Neural cell (in vitro differentiated cells): ENCODE measurements around the gene FGD3. TPM values are rescaled to one million over a fixed set of nuclear protein-coding genes. Genes with fewer than 3 reads are reported as not detected.

Experiments used
- H2AFZ ChIP-seq: fragments of 200-600, 300-800 bp; sonication (generic), shearing (Covaris generic); 2 replicates; pipeline ENCODE4 v1.6.0; 2014; ENCODE audit warnings: low read depth, mild to moderate bottlenecking, antibody characterized with exemption, low read length, moderate library complexity
- H3F3A ChIP-seq: fragments of 200-600 bp; shearing (Covaris generic); 2 replicates; pipeline ENCODE4 v1.6.1; 2016; ENCODE audit warnings: mild to moderate bottlenecking, moderate library complexity, mixed read lengths, antibody characterized with exemption, low read length; ENCODE audit not compliant: insufficient read depth, poor library complexity, severe bottlenecking
- H3K27ac ChIP-seq: fragments of 200-600, 300-800 bp; sonication (generic), shearing (Covaris generic); 2 replicates; pipeline ENCODE4 v1.5.1; 2014; ENCODE audit warnings: mild to moderate bottlenecking, low read length, moderate library complexity
- H3K27me3 ChIP-seq: fragments of 300-800, 200-600 bp; sonication (generic), shearing (Covaris generic); 2 replicates; pipeline ENCODE4 v1.6.0; 2014; ENCODE audit warnings: mild to moderate bottlenecking, low read depth, low read length, moderate library complexity; ENCODE audit not compliant: insufficient read depth
- H3K36me3 ChIP-seq: fragments of 300-800, 200-600 bp; sonication (generic), shearing (Covaris generic); 2 replicates; pipeline ENCODE4 v1.5.1; 2014; ENCODE audit warnings: mild to moderate bottlenecking, antibody characterized with exemption, low read length, moderate library complexity; ENCODE audit not compliant: insufficient read depth
- H3K4me2 ChIP-seq: fragments of 300-800, 200-600 bp; sonication (generic), shearing (Covaris generic); 2 replicates; pipeline ENCODE4 v1.6.0; 2014; ENCODE audit warnings: mild to moderate bottlenecking, low read length
- H3K4me3 ChIP-seq: fragments of 300-800, 200-600 bp; sonication (generic), shearing (Covaris generic); 2 replicates; pipeline ENCODE4 v1.5.1; 2014; ENCODE audit warnings: mild to moderate bottlenecking, low read length, moderate library complexity
- H3K79me2 ChIP-seq: fragments of 200-600 bp; shearing (Covaris generic); replicated peaks from 2 replicates; pipeline ENCODE4 v1.6.0; 2014; ENCODE audit warnings: mild to moderate bottlenecking, low read length, moderate library complexity; ENCODE audit not compliant: insufficient read depth
- H3K9ac ChIP-seq: fragments of 300-800, 200-600 bp; sonication (generic), shearing (Covaris generic); 2 replicates; pipeline ENCODE4 v1.6.1; 2016; ENCODE audit warnings: mild to moderate bottlenecking, low read length, mixed read lengths
- H3K9me2 ChIP-seq: fragments of 200-600 bp; shearing (Covaris generic); 2 replicates; pipeline ENCODE4 v1.6.1; 2016; ENCODE audit warnings: mild to moderate bottlenecking, low read length, mixed read lengths; ENCODE audit not compliant: insufficient read depth
- H3K9me3 ChIP-seq: fragments of 200-600, 300-800 bp; sonication (generic), shearing (Covaris generic); 2 replicates; pipeline ENCODE4 v1.6.1; 2016; ENCODE audit warnings: mild to moderate bottlenecking, mixed run types, low read length, moderate library complexity, mixed read lengths
- H4K20me1 ChIP-seq: fragments of 200-600 bp; shearing (Covaris generic); 2 replicates; pipeline ENCODE4 v1.6.1; 2016; ENCODE audit warnings: mild to moderate bottlenecking, mixed run types; ENCODE audit not compliant: insufficient read depth
- EP300 ChIP-seq: fragments of 450-650 bp; conservative IDR thresholded peaks from 2 replicates; pipeline ENCODE4 v1.6.1; 2014; ENCODE audit warnings: antibody characterized with exemption, mild to moderate bottlenecking, moderate library complexity; ENCODE audit not compliant: poor library complexity, severe bottlenecking
- EZH2 ChIP-seq: fragments of 200-600, 300-800 bp; shearing (Covaris generic), sonication (generic); IDR thresholded peaks from 2 replicates; pipeline ENCODE4 v1.6.1; 2014; ENCODE audit warnings: antibody characterized with exemption, low read length, borderline replicate concordance, mild to moderate bottlenecking; ENCODE audit not compliant: insufficient read depth, poor library complexity, severe bottlenecking
- MXI1 ChIP-seq: fragments of 450-650 bp; conservative IDR thresholded peaks from 2 replicates; pipeline ENCODE4 v1.6.1; 2014; ENCODE audit warnings: antibody characterized with exemption, mild to moderate bottlenecking; ENCODE audit not compliant: poor library complexity, severe bottlenecking
- POLR2AphosphoS5 ChIP-seq: IDR thresholded peaks from 2 replicates; pipeline ENCODE4 v1.6.1; 2012
- RAD21 ChIP-seq: fragments of 450-650 bp; conservative IDR thresholded peaks from 2 replicates; pipeline ENCODE4 v1.6.1; 2014; ENCODE audit warnings: antibody characterized with exemption, mild to moderate bottlenecking, moderate library complexity
- SMC3 ChIP-seq: fragments of 450-650 bp; conservative IDR thresholded peaks from 2 replicates; pipeline ENCODE4 v1.6.1; 2014; ENCODE audit warnings: antibody characterized with exemption, mild to moderate bottlenecking, moderate library complexity; ENCODE audit not compliant: poor library complexity
- TAF1 ChIP-seq: IDR thresholded peaks from 2 replicates; pipeline ENCODE4 v1.6.1; 2012; ENCODE audit warnings: low read depth
- polyA plus RNA-seq: library from polyadenylated mRNA; depleted of rRNA; stranded (reverse); fragments of >200 nt; gene quantifications from 2 replicates; pipeline ENCODE4 v1.2.3, GENCODE V29; 2014
- TF ChIP-seq, protein P1 (sequence below): fragments of 450-650 bp; IDR thresholded peaks from 2 replicates; pipeline ENCODE4 v1.5.1; 2014; ENCODE audit warnings: antibody characterized with exemption, mild to moderate bottlenecking, moderate library complexity; ENCODE audit not compliant: poor library complexity, severe bottlenecking
- TF ChIP-seq, protein P2 (sequence below): IDR thresholded peaks from 2 replicates; pipeline ENCODE4 v1.6.1; 2012; ENCODE audit warnings: borderline replicate concordance

The FGD3 gene
- polyA plus RNA-seq, 1 donor from 2014 or later = 8.3 TPM

DNA sequence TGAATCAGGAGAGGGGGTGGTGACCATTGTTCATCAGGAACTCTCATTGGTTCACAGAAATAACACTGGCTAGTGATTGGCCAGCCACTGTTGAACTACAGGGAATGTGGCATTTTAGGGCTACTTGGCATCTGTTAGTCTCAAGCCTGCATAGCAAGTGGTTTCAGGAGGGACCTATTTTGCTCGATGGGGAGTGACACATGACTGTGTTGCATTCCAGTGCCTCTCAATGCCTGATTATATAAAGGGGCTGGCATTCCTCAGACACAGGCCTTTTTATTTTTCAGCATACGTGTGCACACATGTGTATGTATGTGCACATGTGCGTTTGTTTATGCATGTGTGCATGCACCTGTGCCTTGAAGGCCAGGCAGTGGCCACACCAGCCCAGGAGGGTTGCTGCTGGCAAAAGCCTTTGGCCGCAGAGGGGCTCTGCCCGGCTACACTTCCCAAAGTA is 23.2 kb downstream of the FGD3 start:
- Histone ChIP-seq H3K9me3 (no peaks in the 10 kb centered on the region), H3F3A (no peaks in the 10 kb centered on the region), H3K9me2 (no peaks in the 10 kb centered on the region), H3K4me2 (no peak overlapping the region), H3K27me3 (no peaks in the 10 kb centered on the region), H3K79me2 (no peaks in the 10 kb centered on the region), H4K20me1 (no peaks in the 10 kb centered on the region), H3K36me3 (no peaks in the 10 kb centered on the region), H3K4me3 (no peak overlapping the region), H3K9ac (no peak overlapping the region), H3K27ac (no peak overlapping the region), H2AFZ (no peak overlapping the region)
- TF ChIP-seq POLR2AphosphoS5 (no peak), SMC3 (no peak), EP300 (no peak), RAD21 (no peak)
- TF ChIP-seq, protein P1, sequence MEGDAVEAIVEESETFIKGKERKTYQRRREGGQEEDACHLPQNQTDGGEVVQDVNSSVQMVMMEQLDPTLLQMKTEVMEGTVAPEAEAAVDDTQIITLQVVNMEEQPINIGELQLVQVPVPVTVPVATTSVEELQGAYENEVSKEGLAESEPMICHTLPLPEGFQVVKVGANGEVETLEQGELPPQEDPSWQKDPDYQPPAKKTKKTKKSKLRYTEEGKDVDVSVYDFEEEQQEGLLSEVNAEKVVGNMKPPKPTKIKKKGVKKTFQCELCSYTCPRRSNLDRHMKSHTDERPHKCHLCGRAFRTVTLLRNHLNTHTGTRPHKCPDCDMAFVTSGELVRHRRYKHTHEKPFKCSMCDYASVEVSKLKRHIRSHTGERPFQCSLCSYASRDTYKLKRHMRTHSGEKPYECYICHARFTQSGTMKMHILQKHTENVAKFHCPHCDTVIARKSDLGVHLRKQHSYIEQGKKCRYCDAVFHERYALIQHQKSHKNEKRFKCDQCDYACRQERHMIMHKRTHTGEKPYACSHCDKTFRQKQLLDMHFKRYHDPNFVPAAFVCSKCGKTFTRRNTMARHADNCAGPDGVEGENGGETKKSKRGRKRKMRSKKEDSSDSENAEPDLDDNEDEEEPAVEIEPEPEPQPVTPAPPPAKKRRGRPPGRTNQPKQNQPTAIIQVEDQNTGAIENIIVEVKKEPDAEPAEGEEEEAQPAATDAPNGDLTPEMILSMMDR = no peak

DNA sequence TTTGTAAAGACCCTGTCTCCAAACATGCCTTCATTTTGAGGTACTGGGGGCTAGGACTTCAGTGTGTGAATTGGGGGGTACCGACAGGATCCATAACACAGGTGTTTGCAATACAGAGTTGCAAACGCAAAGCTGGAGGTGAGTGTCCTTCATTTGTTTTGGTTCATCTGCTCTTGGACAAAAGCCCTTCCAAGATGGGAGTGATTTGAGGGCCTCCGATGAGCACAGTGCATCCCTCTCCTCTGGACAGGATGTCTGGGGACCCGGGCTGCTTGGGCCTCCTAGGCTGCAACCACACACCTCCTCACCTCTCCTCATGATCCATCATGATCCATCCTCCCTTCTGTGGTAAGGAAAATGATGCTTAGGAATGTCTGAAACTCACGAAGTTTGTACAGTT is 23.8 kb downstream of the FGD3 start:
- Histone ChIP-seq H2AFZ (no peak overlapping the region), H3F3A (no peaks in the 10 kb centered on the region), H3K36me3 (no peaks in the 10 kb centered on the region), H3K4me3 (no peak overlapping the region), H3K9me3 (no peaks in the 10 kb centered on the region), H3K79me2 (no peaks in the 10 kb centered on the region), H4K20me1 (no peaks in the 10 kb centered on the region), H3K4me2 (no peak overlapping the region), H3K27ac (no peak overlapping the region), H3K9me2 (no peaks in the 10 kb centered on the region), H3K9ac (no peak overlapping the region), H3K27me3 (no peaks in the 10 kb centered on the region)
- TF ChIP-seq, protein P1 = no peak
- no peak for TF ChIP-seq RAD21
- TF ChIP-seq POLR2AphosphoS5 = no peak
- TF ChIP-seq MXI1 = no peak
- TF ChIP-seq, protein P2, sequence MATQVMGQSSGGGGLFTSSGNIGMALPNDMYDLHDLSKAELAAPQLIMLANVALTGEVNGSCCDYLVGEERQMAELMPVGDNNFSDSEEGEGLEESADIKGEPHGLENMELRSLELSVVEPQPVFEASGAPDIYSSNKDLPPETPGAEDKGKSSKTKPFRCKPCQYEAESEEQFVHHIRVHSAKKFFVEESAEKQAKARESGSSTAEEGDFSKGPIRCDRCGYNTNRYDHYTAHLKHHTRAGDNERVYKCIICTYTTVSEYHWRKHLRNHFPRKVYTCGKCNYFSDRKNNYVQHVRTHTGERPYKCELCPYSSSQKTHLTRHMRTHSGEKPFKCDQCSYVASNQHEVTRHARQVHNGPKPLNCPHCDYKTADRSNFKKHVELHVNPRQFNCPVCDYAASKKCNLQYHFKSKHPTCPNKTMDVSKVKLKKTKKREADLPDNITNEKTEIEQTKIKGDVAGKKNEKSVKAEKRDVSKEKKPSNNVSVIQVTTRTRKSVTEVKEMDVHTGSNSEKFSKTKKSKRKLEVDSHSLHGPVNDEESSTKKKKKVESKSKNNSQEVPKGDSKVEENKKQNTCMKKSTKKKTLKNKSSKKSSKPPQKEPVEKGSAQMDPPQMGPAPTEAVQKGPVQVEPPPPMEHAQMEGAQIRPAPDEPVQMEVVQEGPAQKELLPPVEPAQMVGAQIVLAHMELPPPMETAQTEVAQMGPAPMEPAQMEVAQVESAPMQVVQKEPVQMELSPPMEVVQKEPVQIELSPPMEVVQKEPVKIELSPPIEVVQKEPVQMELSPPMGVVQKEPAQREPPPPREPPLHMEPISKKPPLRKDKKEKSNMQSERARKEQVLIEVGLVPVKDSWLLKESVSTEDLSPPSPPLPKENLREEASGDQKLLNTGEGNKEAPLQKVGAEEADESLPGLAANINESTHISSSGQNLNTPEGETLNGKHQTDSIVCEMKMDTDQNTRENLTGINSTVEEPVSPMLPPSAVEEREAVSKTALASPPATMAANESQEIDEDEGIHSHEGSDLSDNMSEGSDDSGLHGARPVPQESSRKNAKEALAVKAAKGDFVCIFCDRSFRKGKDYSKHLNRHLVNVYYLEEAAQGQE = no peak
- TF ChIP-seq SMC3 = no peak
- no peak for TF ChIP-seq EP300
- no peak for TF ChIP-seq EZH2
- no peak for TF ChIP-seq TAF1
